ENCODE measurements around the gene VIPR2. TPM values are rescaled to one million over a fixed set of nuclear protein-coding genes. Genes with fewer than 3 reads are reported as not detected.

VIPR2 gene
- total and polyA plus RNA-seq, 2 experiments from 2014 or later, result 1.3 to 2.7 TPM

- no peak overlapping the region for H3K4me3 ChIP-seq
- DNase-seq (ENCODE audit: low spot score) (no peak), ATAC-seq (no peak)
- no peak overlapping the region for H3K4me2 ChIP-seq
- Mint-ChIP-seq H3K4me1 (no peaks in the 10 kb centered on the region), H3K27me3 (ENCODE audit: insufficient read depth, low read depth, poor library complexity) (peaks cover 7% of the 10 kb centered on the region), H3K9me3 (peaks cover 81% of the 10 kb centered on the region), H3K4me3 (no peak overlapping the region), H3K27ac (no peak overlapping the region), H3K36me3 (ENCODE audit: low read depth) (peaks cover 6% of the 10 kb centered on the region; the same call in 2 of the 3 replicates)
- TF ChIP-seq ZNF114 (CRISPR knock-in tag; IDR thresholded peaks at IDR 0.05), result no peak
- TF ChIP-seq ETS1 (IDR thresholded peaks at IDR 0.05), result no peak
- no peak for TF ChIP-seq REST (IDR thresholded peaks at IDR 0.05; ENCODE audit: unreplicated experiment)
- no peak for TF ChIP-seq POLR2AphosphoS5 (IDR thresholded peaks at IDR 0.05; ENCODE audit: low read depth)
- TF ChIP-seq JUNB (IDR thresholded peaks at IDR 0.05; ENCODE audit: unreplicated experiment), result no peak
- TF ChIP-seq CREB1 (CRISPR knock-in tag; IDR thresholded peaks at IDR 0.05; ENCODE audit: low read depth), result no peak
- no peak for TF ChIP-seq EZH2 (IDR thresholded peaks at IDR 0.05; ENCODE audit: low read depth, unreplicated experiment)
- no peak for TF ChIP-seq NANOG (IDR thresholded peaks at IDR 0.05; ENCODE audit: borderline replicate concordance)
- no peak for TF ChIP-seq CTCF (conservative IDR thresholded peaks at IDR 0.05; ENCODE audit: low read depth in 2 of 2)
- no peak for TF ChIP-seq STAT1 (IDR thresholded peaks at IDR 0.05; ENCODE audit: unreplicated experiment)
- no peak for TF ChIP-seq EZH2phosphoT487 (IDR thresholded peaks at IDR 0.05; ENCODE audit: unreplicated experiment)
- TF ChIP-seq ZNF462 (CRISPR knock-in tag; IDR thresholded peaks at IDR 0.05), result no peak
- no peak for TF ChIP-seq ZNF331 (CRISPR knock-in tag; IDR thresholded peaks at IDR 0.05; ENCODE audit: low read depth)
- no peak overlapping the region for H3K27ac ChIP-seq (ENCODE audit: low read depth)
- H3F3A ChIP-seq (replicated peaks; ENCODE audit: low read depth), result no peaks in the 10 kb centered on the region
- no peaks in the 10 kb centered on the region for H3K4me1 ChIP-seq (ENCODE audit: insufficient read depth)
- H3K36me3 ChIP-seq (ENCODE audit: insufficient read depth), result no peaks in the 10 kb centered on the region
- H4K20me1 ChIP-seq (replicated peaks; ENCODE audit: insufficient read depth), result no peaks in the 10 kb centered on the region
- H3K27me3 ChIP-seq (ENCODE audit: insufficient read depth), result no peaks in the 10 kb centered on the region
- no peak overlapping the region for H2AFZ ChIP-seq
- 0 out of 2 replicates have a peak, but pooled peaks cover 3% of the 10 kb centered on the region for H3K9me2 ChIP-seq (ENCODE audit: insufficient read depth)
- no peaks in the 10 kb centered on the region for H3K79me2 ChIP-seq (replicated peaks; ENCODE audit: insufficient read depth)
These were observed 104.5 kb downstream of the VIPR2 start for GRCh38 chr7:159040146-159040545.

All from GM23338 (cell line).